ENCODE data around the gene CACUL1. TPM values are rescaled to one million over a fixed set of nuclear protein-coding genes. Genes with fewer than 3 reads are reported as not detected.

The CACUL1 gene
- total RNA-seq, 1 donor from 2014 or later = 32.1 TPM

- no peak overlapping the region for H3K27ac Mint-ChIP-seq (ENCODE audit: unreplicated experiment)
- H3K27me3 Mint-ChIP-seq (ENCODE audit: low read depth) = peaks cover 34% of the 10 kb centered on the region
- DNase-seq (ENCODE audit: low spot score) = no peak
- TF ChIP-seq, protein P1, sequence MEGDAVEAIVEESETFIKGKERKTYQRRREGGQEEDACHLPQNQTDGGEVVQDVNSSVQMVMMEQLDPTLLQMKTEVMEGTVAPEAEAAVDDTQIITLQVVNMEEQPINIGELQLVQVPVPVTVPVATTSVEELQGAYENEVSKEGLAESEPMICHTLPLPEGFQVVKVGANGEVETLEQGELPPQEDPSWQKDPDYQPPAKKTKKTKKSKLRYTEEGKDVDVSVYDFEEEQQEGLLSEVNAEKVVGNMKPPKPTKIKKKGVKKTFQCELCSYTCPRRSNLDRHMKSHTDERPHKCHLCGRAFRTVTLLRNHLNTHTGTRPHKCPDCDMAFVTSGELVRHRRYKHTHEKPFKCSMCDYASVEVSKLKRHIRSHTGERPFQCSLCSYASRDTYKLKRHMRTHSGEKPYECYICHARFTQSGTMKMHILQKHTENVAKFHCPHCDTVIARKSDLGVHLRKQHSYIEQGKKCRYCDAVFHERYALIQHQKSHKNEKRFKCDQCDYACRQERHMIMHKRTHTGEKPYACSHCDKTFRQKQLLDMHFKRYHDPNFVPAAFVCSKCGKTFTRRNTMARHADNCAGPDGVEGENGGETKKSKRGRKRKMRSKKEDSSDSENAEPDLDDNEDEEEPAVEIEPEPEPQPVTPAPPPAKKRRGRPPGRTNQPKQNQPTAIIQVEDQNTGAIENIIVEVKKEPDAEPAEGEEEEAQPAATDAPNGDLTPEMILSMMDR (IDR thresholded peaks at IDR 0.05) = no peak
- no peaks in the 10 kb centered on the region for H3K36me3 Mint-ChIP-seq (ENCODE audit: low read depth)
- H3K4me1 Mint-ChIP-seq (ENCODE audit: low read depth) = no peaks in the 10 kb centered on the region
- peaks cover 12% of the 10 kb centered on the region for H3K9me3 Mint-ChIP-seq (ENCODE audit: low read depth)
- H3K4me3 Mint-ChIP-seq (ENCODE audit: unreplicated experiment) = no peak overlapping the region
Measured at GRCh38 chr10:118642228-118642627, 112.5 kb downstream of the CACUL1 start.

GRCh38 chr10:118638680-118639079 lies 116.1 kb downstream of the CACUL1 start:
- H3K9me3 Mint-ChIP-seq (ENCODE audit: low read depth) = peaks cover 8% of the 10 kb centered on the region
- H3K4me1 Mint-ChIP-seq (ENCODE audit: low read depth) = no peaks in the 10 kb centered on the region
- H3K27me3 Mint-ChIP-seq (ENCODE audit: low read depth) = peaks cover 35% of the 10 kb centered on the region
- TF ChIP-seq, protein P1 (IDR thresholded peaks at IDR 0.05) = no peak
- no peak for DNase-seq (ENCODE audit: low spot score)
- H3K36me3 Mint-ChIP-seq (ENCODE audit: low read depth) = no peaks in the 10 kb centered on the region
- H3K4me3 Mint-ChIP-seq (ENCODE audit: unreplicated experiment) = no peak overlapping the region
- H3K27ac Mint-ChIP-seq (ENCODE audit: unreplicated experiment) = no peak overlapping the region

GRCh38 chr10:118635674-118636402 lies 118.9 kb downstream of the CACUL1 start:
- Mint-ChIP-seq H3K4me1 (ENCODE audit: low read depth) (no peaks in the 10 kb centered on the region), H3K9me3 (ENCODE audit: low read depth) (peaks cover 8% of the 10 kb centered on the region), H3K27me3 (ENCODE audit: low read depth) (peaks cover 33% of the 10 kb centered on the region), H3K27ac (ENCODE audit: unreplicated experiment) (no peak overlapping the region), H3K36me3 (ENCODE audit: low read depth) (no peaks in the 10 kb centered on the region), H3K4me3 (ENCODE audit: unreplicated experiment) (no peak overlapping the region)
- TF ChIP-seq, protein P1 (IDR thresholded peaks at IDR 0.05) = no peak
- no peak for DNase-seq (ENCODE audit: low spot score)

- Mint-ChIP-seq H3K4me1 (ENCODE audit: low read depth) (peaks cover 11% of the 10 kb centered on the region), H3K36me3 (ENCODE audit: low read depth) (no peaks in the 10 kb centered on the region), H3K27ac (ENCODE audit: unreplicated experiment) (no peak overlapping the region), H3K4me3 (ENCODE audit: unreplicated experiment) (no peak overlapping the region), H3K27me3 (ENCODE audit: low read depth) (peaks cover 22% of the 10 kb centered on the region), H3K9me3 (ENCODE audit: low read depth) (no peaks in the 10 kb centered on the region)
- DNase-seq (ENCODE audit: low spot score) = no peak
- TF ChIP-seq, protein P1 (IDR thresholded peaks at IDR 0.05) = no peak
Measured at GRCh38 chr10:118633786-118634185, 121.0 kb downstream of the CACUL1 start.

- no peaks in the 10 kb centered on the region for H3K36me3 Mint-ChIP-seq (ENCODE audit: low read depth)
- no peaks in the 10 kb centered on the region for H3K9me3 Mint-ChIP-seq (ENCODE audit: low read depth)
- peaks cover 12% of the 10 kb centered on the region for H3K4me1 Mint-ChIP-seq (ENCODE audit: low read depth)
- no peak for DNase-seq (ENCODE audit: low spot score)
- H3K27me3 Mint-ChIP-seq (ENCODE audit: low read depth) = peaks cover 24% of the 10 kb centered on the region
- TF ChIP-seq, protein P1 (IDR thresholded peaks at IDR 0.05) = no peak
- no peak overlapping the region for H3K27ac Mint-ChIP-seq (ENCODE audit: unreplicated experiment)
- no peak overlapping the region for H3K4me3 Mint-ChIP-seq (ENCODE audit: unreplicated experiment)
Measured at GRCh38 chr10:118629211-118629610, 125.6 kb downstream of the CACUL1 start.
